ENCODE results near the gene CSTB.
A peak's percentile ranks its signal among the peaks of the same experiment; 100 is the strongest.

- TF ChIP-seq CTCF (IDR thresholded peaks at IDR 0.05) (peak; percentile 100), POLR2A (IDR thresholded peaks at IDR 0.05) (peak in 3 of 4 donors; percentile 37 to 91 (median 86)), EP300 (IDR thresholded peaks at IDR 0.05) (peak in 1 of 4 donors; percentile 48), POLR2AphosphoS5 (IDR thresholded peaks at IDR 0.05) (peak; percentile 85 to 89)
Measured at GRCh38 chr21:43789276-43790009, 13.3 kb upstream of the CSTB start, which contains the start of gene RRP1.
